ENCODE data around the gene CCDC33. TPM values are rescaled to one million over a fixed set of nuclear protein-coding genes. Genes with fewer than 3 reads are reported as not detected.
A peak's percentile ranks its signal among the peaks of the same experiment; 100 is the strongest.

The CCDC33 gene
- total RNA-seq, 4 donors from 2014 or later, result not detected

- no peak overlapping the region for H3K27ac ChIP-seq
Measured at GRCh38 chr15:74316141-74316540, 80.0 kb downstream of the CCDC33 start.

GRCh38 chr15:74317820-74318375 lies 81.8 kb downstream of the CCDC33 start:
- Histone ChIP-seq H3K27me3 (no peaks in the 10 kb centered on the region), H3K4me1 (peaks cover 0 to 58% (median 31%) of the 10 kb centered on the region in 4 donors), H3K27ac (peak overlapping the region; percentile 10 to 82 (median 49)), H3K36me3 (no peaks in the 10 kb centered on the region), H3K4me3 (no peak overlapping the region), H3K9me3 (no peaks in the 10 kb centered on the region)
- TF ChIP-seq EP300 (IDR thresholded peaks at IDR 0.05), result peak in 1 of 2 donors; percentile 41
- no peak for TF ChIP-seq POLR2A (IDR thresholded peaks at IDR 0.05)
- peak; percentile 80 to 82 for DNase-seq (ENCODE audit: low spot score in 2 of 2)
- WGBS, 2 donors, result 30 to 34% methylated on average over 8 of the region's 8 CpGs

More at GRCh38 chr15:74316141-74316540, 80.0 kb downstream of the CCDC33 start:
- no peaks in the 10 kb centered on the region for H3K9me3 ChIP-seq
- 31 to 37% methylated on average over 10 to 13 of the region's 13 CpGs for WGBS, 2 donors
- H3K4me3 ChIP-seq, result no peak overlapping the region
- H3K36me3 ChIP-seq, result no peaks in the 10 kb centered on the region
- no peak for DNase-seq (ENCODE audit: low spot score in 2 of 2)
- no peaks in the 10 kb centered on the region for H3K27me3 ChIP-seq
- H3K4me1 ChIP-seq, result peaks cover 0 to 58% (median 31%) of the 10 kb centered on the region in 4 donors
- TF ChIP-seq CTCF (IDR thresholded peaks at IDR 0.05) (no peak), EP300 (IDR thresholded peaks at IDR 0.05) (no peak), POLR2A (IDR thresholded peaks at IDR 0.05) (no peak)

GRCh38 chr15:74318376-74319137 lies 82.4 kb downstream of the CCDC33 start:
- Histone ChIP-seq H3K27ac (peak overlapping the region in 2 of 4 donors; percentile 61 to 67), H3K36me3 (no peaks in the 10 kb centered on the region), H3K9me3 (no peaks in the 10 kb centered on the region), H3K4me3 (no peak overlapping the region), H3K4me1 (peaks cover 0 to 58% (median 31%) of the 10 kb centered on the region in 4 donors), H3K27me3 (no peaks in the 10 kb centered on the region)
- no peak for DNase-seq (ENCODE audit: low spot score in 2 of 2)
- no peak for TF ChIP-seq POLR2A (IDR thresholded peaks at IDR 0.05)
- TF ChIP-seq CTCF (IDR thresholded peaks at IDR 0.05), result no peak
- no peak for TF ChIP-seq EP300 (IDR thresholded peaks at IDR 0.05)
- WGBS, 2 donors, result 85 to 90% methylated on average over 5 to 6 of the region's 6 CpGs

GRCh38 chr15:74319138-74319460 lies 83.0 kb downstream of the CCDC33 start:
- no peak for DNase-seq (ENCODE audit: low spot score in 2 of 2)
- no peak overlapping the region for H3K4me3 ChIP-seq
- peak overlapping the region in 1 of 4 donors; percentile 15 for H3K27ac ChIP-seq
- no peaks in the 10 kb centered on the region for H3K9me3 ChIP-seq
- H3K4me1 ChIP-seq, result peaks cover 0 to 58% (median 31%) of the 10 kb centered on the region in 4 donors
- no peaks in the 10 kb centered on the region for H3K36me3 ChIP-seq
- TF ChIP-seq EP300 (IDR thresholded peaks at IDR 0.05) (no peak), POLR2A (IDR thresholded peaks at IDR 0.05) (no peak), CTCF (IDR thresholded peaks at IDR 0.05) (no peak)
- no peaks in the 10 kb centered on the region for H3K27me3 ChIP-seq
- 75 to 84% methylated on average over 5 of the region's 5 CpGs for WGBS, 2 donors

- Histone ChIP-seq H3K4me1 (peaks cover 0 to 58% (median 31%) of the 10 kb centered on the region in 4 donors), H3K27me3 (no peaks in the 10 kb centered on the region), H3K9me3 (no peaks in the 10 kb centered on the region), H3K36me3 (no peaks in the 10 kb centered on the region), H3K4me3 (no peak overlapping the region), H3K27ac (peak overlapping the region in 1 of 4 donors; percentile 15)
- TF ChIP-seq POLR2A (IDR thresholded peaks at IDR 0.05) (no peak), CTCF (IDR thresholded peaks at IDR 0.05) (no peak), EP300 (IDR thresholded peaks at IDR 0.05) (no peak)
- 46 to 53% methylated on average over 6 to 8 of the region's 8 CpGs for WGBS, 2 donors
- no peak for DNase-seq (ENCODE audit: low spot score in 2 of 2)
Measured at GRCh38 chr15:74319596-74320351, 83.6 kb downstream of the CCDC33 start.
